ENCODE measurements around the gene AP2M1. TPM values are rescaled to one million over a fixed set of nuclear protein-coding genes. Genes with fewer than 3 reads are reported as not detected.

Gene AP2M1
- total and polyA plus RNA-seq, 7 donors: 203 to 240 (median 230) TPM

- Histone ChIP-seq H3K4me3 (no peak overlapping the region), H3K27ac (peak overlapping the region; percentile 21 to 98 (median 76)), H3K4me1 (peaks cover 0 to 53% (median 50%) of the 10 kb centered on the region in 4 donors), H3K9me3 (no peaks in the 10 kb centered on the region), H3K27me3 (no peaks in the 10 kb centered on the region), H3K36me3 (peaks cover 20 to 59% (median 34%) of the 10 kb centered on the region in 4 donors)
- intact Hi-C loops (cut with DNase I): no loop called here
- 92% methylated on average over 5 of the region's 5 CpGs for WGBS, 2 donors
- no peak for TF ChIP-seq CTCF (IDR thresholded peaks at IDR 0.05)
- TF ChIP-seq POLR2AphosphoS5 (IDR thresholded peaks at IDR 0.05): peak in 1 of 4 donors; percentile 9
- DNase-seq: no peak
Measured at GRCh38 chr3:184172681-184173373, 1.8 kb upstream of the AP2M1 start.

GRCh38 chr3:184173374-184173722 lies 1.3 kb upstream of the AP2M1 start:
- intact Hi-C loops (cut with DNase I): no loop called here
- DNase-seq: no peak
- 95 to 96% methylated on average over 2 of the region's 2 CpGs for WGBS, 2 donors
- no peaks in the 10 kb centered on the region for H3K27me3 ChIP-seq
- H3K9me3 ChIP-seq: no peaks in the 10 kb centered on the region
- peaks cover 0 to 53% (median 51%) of the 10 kb centered on the region in 4 donors for H3K4me1 ChIP-seq
- peaks cover 15 to 59% (median 34%) of the 10 kb centered on the region in 4 donors for H3K36me3 ChIP-seq
- TF ChIP-seq CTCF (IDR thresholded peaks at IDR 0.05) (no peak), POLR2A (IDR thresholded peaks at IDR 0.05) (no peak), POLR2AphosphoS5 (IDR thresholded peaks at IDR 0.05) (no peak), EP300 (IDR thresholded peaks at IDR 0.05) (no peak)
- H3K4me3 ChIP-seq: no peak overlapping the region
- peak overlapping the region; percentile 71 to 98 (median 88) for H3K27ac ChIP-seq

- WGBS, 2 donors: 18 to 20% methylated on average over 4 of the region's 4 CpGs
- peaks cover 13 to 59% (median 40%) of the 10 kb centered on the region in 4 donors for H3K36me3 ChIP-seq
- H3K4me1 ChIP-seq: peaks cover 0 to 46% (median 42%) of the 10 kb centered on the region in 4 donors
- TF ChIP-seq POLR2AphosphoS5 (IDR thresholded peaks at IDR 0.05) (no peak), CTCF (IDR thresholded peaks at IDR 0.05) (no peak), EP300 (IDR thresholded peaks at IDR 0.05) (no peak), POLR2A (IDR thresholded peaks at IDR 0.05) (no peak)
- no peak overlapping the region for H3K4me3 ChIP-seq
- no peak for DNase-seq
- peak overlapping the region; percentile 71 to 98 (median 88) for H3K27ac ChIP-seq
- no peaks in the 10 kb centered on the region for H3K27me3 ChIP-seq
- no peaks in the 10 kb centered on the region for H3K9me3 ChIP-seq
- intact Hi-C loops (cut with DNase I): loop anchor here (2.0 kb wide), 1 partner anchor 19 kb away; the partner anchor contains the start of gene DVL3
Measured at GRCh38 chr3:184174284-184174645, 390 bp upstream of the AP2M1 start.

GRCh38 chr3:184175506-184175905 lies 851 bp downstream of the AP2M1 start:
- H3K36me3 ChIP-seq: peaks cover 12 to 59% (median 45%) of the 10 kb centered on the region in 4 donors
- DNase-seq: no peak
- TF ChIP-seq POLR2A (IDR thresholded peaks at IDR 0.05) (no peak), POLR2AphosphoS5 (IDR thresholded peaks at IDR 0.05) (no peak), CTCF (IDR thresholded peaks at IDR 0.05) (no peak), EP300 (IDR thresholded peaks at IDR 0.05) (no peak)
- H3K4me3 ChIP-seq: peak overlapping the region; percentile 87 to 99 (median 94)
- H3K27ac ChIP-seq: peak overlapping the region; percentile 93 to 98 (median 96)
- 20 to 25% methylated on average over 8 of the region's 8 CpGs for WGBS, 2 donors
- H3K4me1 ChIP-seq: peaks cover 0 to 49% (median 38%) of the 10 kb centered on the region in 4 donors
- intact Hi-C loops (cut with DNase I): loop anchor here (1.0 to 2.0 kb wide), 2 partner anchors 10 to 21 kb away; partner anchors contain the start of gene DVL3
- H3K27me3 ChIP-seq: no peaks in the 10 kb centered on the region
- no peaks in the 10 kb centered on the region for H3K9me3 ChIP-seq

Data from sigmoid colon (tissue), 7 donors.